MCF 10A (cell line): Measurements from ENCODE around the gene TMEM163. TPM values are rescaled to one million over a fixed set of nuclear protein-coding genes. Genes with fewer than 3 reads are reported as not detected.
"Not testable (repeated sequence)": the region's sequence is repeated elsewhere in the genome, so short reads cannot be mapped to it uniquely, and the experiment has no call there.

ENCODE experiments used
- BruUV-seq: library from RNA; stranded (reverse); fragments of 400-500 nt; replicated peaks from 2 replicates; lab custom pipeline; 2021; lab: Mats Ljungman, UMichigan
- CTCF ChIA-PET: fragments of 300-600 bp; sonication (Branson Sonifier 250); formaldehyde crosslinking; extraction: SDS; loops from one replicate; lab custom pipeline; 2021; ENCODE audit warnings: antibody characterized with exemption, inconsistent platforms; lab: Yijun Ruan, JAX
- POLR2A ChIA-PET: fragments of 300-600, 350-650 bp; sonication (Branson Sonifier 250); formaldehyde crosslinking; extraction: SDS; loops from one replicate; lab custom pipeline; 2020; ENCODE audit warnings: antibody characterized with exemption, inconsistent platforms; lab: Yijun Ruan, JAX
- DNase-seq: peaks from one replicate; pipeline ENCODE4 v3.0.0-alpha.2; 2018; ENCODE audit not compliant: unreplicated experiment
- H3K27ac Mint-ChIP-seq: one replicate; pipeline ENCODE4 v1.8.0; 2022; ENCODE audit warnings: mild to moderate bottlenecking, low read depth, mixed read lengths; ENCODE audit not compliant: unreplicated experiment
- H3K27me3 Mint-ChIP-seq: one replicate; pipeline ENCODE4 v1.8.0; 2022; ENCODE audit warnings: mixed read lengths; ENCODE audit not compliant: insufficient read depth, unreplicated experiment
- H3K36me3 Mint-ChIP-seq: one replicate; pipeline ENCODE4 v1.8.0; 2022; ENCODE audit warnings: mild to moderate bottlenecking, moderate library complexity, mixed read lengths; ENCODE audit not compliant: insufficient read depth, unreplicated experiment
- H3K4me1 Mint-ChIP-seq: one replicate; pipeline ENCODE4 v1.8.0; 2022; ENCODE audit warnings: mixed read lengths; ENCODE audit not compliant: insufficient read depth, unreplicated experiment
- H3K4me3 Mint-ChIP-seq: one replicate; pipeline ENCODE4 v1.8.0; 2022; ENCODE audit warnings: mild to moderate bottlenecking, moderate library complexity, mixed read lengths; ENCODE audit not compliant: unreplicated experiment
- H3K9me3 Mint-ChIP-seq: one replicate; pipeline ENCODE4 v1.8.0; 2022; ENCODE audit warnings: mixed read lengths; ENCODE audit not compliant: unreplicated experiment
- CTCF ChIP-seq: fragments of 200-600 bp; IDR thresholded peaks from one replicate; pipeline ENCODE4 v1.8.0; 2022; ENCODE audit warnings: antibody characterized with exemption, mild to moderate bottlenecking; ENCODE audit not compliant: unreplicated experiment
- intact Hi-C: fragments of 100-400 bp; cut with micrococcal nuclease; formaldehyde crosslinking; loops from 2 replicates; pipeline ENCODE4 v1.14.1; 2022
- total RNA-seq: library from RNA; stranded (reverse); gene quantifications from 2 replicates; pipeline ENCODE4 v1.2.3, GENCODE V29; 2022

Gene TMEM163
- total RNA-seq, 1 experiment from 2014 or later: not detected

DNA sequence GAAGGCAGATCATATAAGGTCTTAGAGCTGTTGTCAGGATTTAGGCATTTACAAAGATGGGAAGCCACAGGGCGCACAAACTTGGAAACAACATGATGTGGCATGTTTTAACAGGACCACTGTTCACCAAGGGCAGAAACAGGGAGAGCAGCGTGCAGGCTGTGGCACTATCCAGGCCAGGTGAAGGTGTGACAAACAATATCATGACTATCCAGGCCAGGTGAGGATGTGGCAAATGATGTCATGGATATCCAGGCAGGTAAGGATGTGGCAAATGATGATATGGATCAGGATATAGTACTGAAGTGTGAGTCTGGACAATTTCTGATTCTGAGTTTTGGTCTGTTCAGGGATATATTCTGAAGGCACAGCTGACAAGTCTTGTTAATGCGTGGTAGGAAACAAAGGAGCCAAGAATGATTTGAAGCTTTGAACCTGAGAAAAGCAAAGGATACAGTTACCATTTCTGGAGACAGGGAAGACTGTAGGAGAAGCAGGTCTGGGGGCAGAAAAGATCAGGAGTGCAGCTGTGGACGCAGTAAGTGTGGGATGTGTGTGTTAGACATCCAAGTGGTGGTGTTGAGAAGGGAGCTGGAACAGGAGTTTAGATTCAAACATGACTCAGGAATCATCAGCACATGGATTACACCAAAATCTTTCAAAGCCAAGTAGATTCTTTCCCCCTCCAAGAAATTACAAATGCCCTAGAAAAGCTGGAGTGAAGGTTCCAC, 205.9 kb downstream of the TMEM163 start:
- BruUV-seq: no TSS peak
- H3K9me3 Mint-ChIP-seq: no peaks in the 10 kb centered on the region
- CTCF ChIA-PET: interaction anchor here (1.3 kb wide), 1 partner anchor 46 kb away, joined by 3 read pairs; no protein-coding TSS in a partner anchor
- no peaks in the 10 kb centered on the region for H3K27me3 Mint-ChIP-seq
- H3K4me3 Mint-ChIP-seq: no peak overlapping the region
- no peak overlapping the region for H3K27ac Mint-ChIP-seq
- no peaks in the 10 kb centered on the region for H3K36me3 Mint-ChIP-seq
- no peak for DNase-seq
- POLR2A ChIA-PET: no interaction called here
- intact Hi-C loops: no loop called here
- H3K4me1 Mint-ChIP-seq: no peaks in the 10 kb centered on the region
- TF ChIP-seq CTCF: no peak

GRCh38 chr2:134508391-134508790, 210.4 kb downstream of the TMEM163 start:
- peaks cover 6% of the 10 kb centered on the region for H3K27me3 Mint-ChIP-seq
- H3K4me3 Mint-ChIP-seq: no peak overlapping the region
- peaks cover 8% of the 10 kb centered on the region for H3K9me3 Mint-ChIP-seq
- intact Hi-C loops: no loop called here
- POLR2A ChIA-PET: no interaction called here
- no peak for DNase-seq
- H3K4me1 Mint-ChIP-seq: no peaks in the 10 kb centered on the region
- TF ChIP-seq CTCF: no peak
- H3K36me3 Mint-ChIP-seq: no peaks in the 10 kb centered on the region
- no peak overlapping the region for H3K27ac Mint-ChIP-seq
- BruUV-seq: no TSS peak
- CTCF ChIA-PET: interaction anchor here (0.6 to 1.3 kb wide), 2 partner anchors 57 to 623 kb away, joined by 3 to 7 read pairs; no protein-coding TSS in a partner anchor

DNA sequence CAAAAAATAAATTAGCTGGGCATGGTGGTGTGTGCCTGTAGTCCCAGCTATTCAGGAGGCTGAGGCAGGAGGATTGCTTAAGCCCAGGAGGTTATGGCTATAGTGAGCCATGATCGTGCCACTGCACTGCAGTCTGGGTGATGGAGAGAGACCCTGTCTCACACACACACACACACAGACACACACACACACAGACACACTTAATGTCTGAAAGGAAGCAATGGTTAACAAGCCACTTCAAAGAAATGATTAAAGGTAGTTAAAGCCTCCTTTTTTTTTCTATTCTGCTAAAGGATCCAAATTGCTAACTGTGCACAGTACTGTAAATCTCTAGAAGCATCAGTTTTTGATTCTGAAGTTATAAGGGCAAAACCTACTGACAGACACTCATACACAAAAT, 211.1 kb downstream of the TMEM163 start:
- Mint-ChIP-seq H3K27me3 (peaks cover 11% of the 10 kb centered on the region), H3K27ac (no peak overlapping the region), H3K4me1 (no peaks in the 10 kb centered on the region), H3K36me3 (no peaks in the 10 kb centered on the region), H3K9me3 (peaks cover 11% of the 10 kb centered on the region), H3K4me3 (no peak overlapping the region)
- intact Hi-C loops: no loop called here
- no peak for DNase-seq
- BruUV-seq: no TSS peak
- POLR2A ChIA-PET: no interaction called here
- no peak for TF ChIP-seq CTCF
- CTCF ChIA-PET: interaction anchor here (0.6 to 1.3 kb wide), 3 partner anchors 31 to 623 kb away, joined by 3 to 7 read pairs (median 3); no protein-coding TSS in a partner anchor

DNA sequence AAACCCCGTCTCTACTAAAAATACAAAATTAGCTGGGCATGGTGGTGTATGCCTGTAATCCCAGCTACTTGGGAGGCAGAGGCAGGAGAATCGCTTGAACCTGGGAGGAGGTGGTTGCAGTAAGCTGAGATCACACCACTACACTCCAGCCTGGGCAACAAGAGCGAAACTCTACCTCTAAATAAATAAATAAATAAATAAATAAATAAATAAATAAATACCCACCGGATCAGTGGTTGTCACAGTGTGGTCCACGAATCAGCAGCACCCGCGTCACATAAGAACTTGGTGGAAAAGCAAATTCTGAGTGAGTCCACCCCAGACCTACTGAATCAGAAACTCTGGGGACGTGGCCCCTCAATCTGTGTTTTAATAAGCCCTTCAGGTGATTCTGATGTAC, 211.6 kb downstream of the TMEM163 start:
- CTCF ChIA-PET: interaction anchor here (0.7 kb wide), 1 partner anchor 32 kb away, joined by 3 read pairs; no protein-coding TSS in a partner anchor
- DNase-seq, intact Hi-C loops, H3K27ac Mint-ChIP-seq, H3K4me1 Mint-ChIP-seq, H3K4me3 Mint-ChIP-seq, BruUV-seq, H3K36me3 Mint-ChIP-seq, POLR2A ChIA-PET: not testable (repeated sequence)
- Mint-ChIP-seq H3K9me3 (peaks cover 11% of the 10 kb centered on the region), H3K27me3 (peaks cover 11% of the 10 kb centered on the region)
